Lower leg skin (tissue), 3 donors: ENCODE measurements around the gene FCHO2.
"Not testable (repeated sequence)": the region's sequence is repeated elsewhere in the genome, so short reads cannot be mapped to it uniquely, and the experiment has no call there.

Source experiments
- CTCF ChIP-seq, 3 donors: fragments of 450-650 bp; IDR thresholded peaks; one replicate each; pipeline ENCODE4 v1.5.1; 2016; ENCODE audit warnings: antibody characterized with exemption in 3 of 3, mild to moderate bottlenecking in 3 of 3, moderate library complexity in 2 of 3
- POLR2A ChIP-seq, 2 donors: fragments of 450-650 bp; IDR thresholded peaks; one replicate each; pipeline ENCODE4 v1.6.1; 2016 to 2017; ENCODE audit warnings: antibody characterized with exemption in 2 of 2, mild to moderate bottlenecking in 1 of 2, moderate library complexity in 1 of 2

GRCh38 chr5:72976810-72977209 is 21.0 kb downstream of the FCHO2 start:
- not testable (repeated sequence) for TF ChIP-seq CTCF, POLR2A (IDR thresholded peaks at IDR 0.05)
